ENCODE data around the gene CUL3.

Gene CUL3

DNA sequence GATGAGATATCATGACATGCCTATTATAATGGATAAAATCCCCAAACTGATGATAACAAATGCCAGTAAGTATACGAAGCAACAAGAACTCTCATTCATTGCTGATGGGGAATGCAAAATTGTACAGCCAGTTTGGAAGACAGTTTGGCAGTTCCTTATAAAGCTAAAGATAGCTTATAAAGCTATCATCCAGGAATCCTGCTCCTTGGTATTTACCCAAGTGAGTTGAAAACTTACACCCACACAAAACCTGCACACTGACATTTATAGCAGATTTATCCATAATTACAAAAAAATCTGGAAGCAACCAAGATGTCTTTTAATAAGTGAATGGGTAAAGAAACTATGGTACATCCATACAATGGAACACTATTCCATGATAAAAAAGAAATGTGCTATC, 123.8 kb downstream of the CUL3 start:
- H3K9ac ChIP-seq = no peak overlapping the region
- no peak overlapping the region for H3K27ac ChIP-seq
- TF ChIP-seq, protein P1, sequence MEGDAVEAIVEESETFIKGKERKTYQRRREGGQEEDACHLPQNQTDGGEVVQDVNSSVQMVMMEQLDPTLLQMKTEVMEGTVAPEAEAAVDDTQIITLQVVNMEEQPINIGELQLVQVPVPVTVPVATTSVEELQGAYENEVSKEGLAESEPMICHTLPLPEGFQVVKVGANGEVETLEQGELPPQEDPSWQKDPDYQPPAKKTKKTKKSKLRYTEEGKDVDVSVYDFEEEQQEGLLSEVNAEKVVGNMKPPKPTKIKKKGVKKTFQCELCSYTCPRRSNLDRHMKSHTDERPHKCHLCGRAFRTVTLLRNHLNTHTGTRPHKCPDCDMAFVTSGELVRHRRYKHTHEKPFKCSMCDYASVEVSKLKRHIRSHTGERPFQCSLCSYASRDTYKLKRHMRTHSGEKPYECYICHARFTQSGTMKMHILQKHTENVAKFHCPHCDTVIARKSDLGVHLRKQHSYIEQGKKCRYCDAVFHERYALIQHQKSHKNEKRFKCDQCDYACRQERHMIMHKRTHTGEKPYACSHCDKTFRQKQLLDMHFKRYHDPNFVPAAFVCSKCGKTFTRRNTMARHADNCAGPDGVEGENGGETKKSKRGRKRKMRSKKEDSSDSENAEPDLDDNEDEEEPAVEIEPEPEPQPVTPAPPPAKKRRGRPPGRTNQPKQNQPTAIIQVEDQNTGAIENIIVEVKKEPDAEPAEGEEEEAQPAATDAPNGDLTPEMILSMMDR (IDR thresholded peaks at IDR 0.05) = no peak

DNA sequence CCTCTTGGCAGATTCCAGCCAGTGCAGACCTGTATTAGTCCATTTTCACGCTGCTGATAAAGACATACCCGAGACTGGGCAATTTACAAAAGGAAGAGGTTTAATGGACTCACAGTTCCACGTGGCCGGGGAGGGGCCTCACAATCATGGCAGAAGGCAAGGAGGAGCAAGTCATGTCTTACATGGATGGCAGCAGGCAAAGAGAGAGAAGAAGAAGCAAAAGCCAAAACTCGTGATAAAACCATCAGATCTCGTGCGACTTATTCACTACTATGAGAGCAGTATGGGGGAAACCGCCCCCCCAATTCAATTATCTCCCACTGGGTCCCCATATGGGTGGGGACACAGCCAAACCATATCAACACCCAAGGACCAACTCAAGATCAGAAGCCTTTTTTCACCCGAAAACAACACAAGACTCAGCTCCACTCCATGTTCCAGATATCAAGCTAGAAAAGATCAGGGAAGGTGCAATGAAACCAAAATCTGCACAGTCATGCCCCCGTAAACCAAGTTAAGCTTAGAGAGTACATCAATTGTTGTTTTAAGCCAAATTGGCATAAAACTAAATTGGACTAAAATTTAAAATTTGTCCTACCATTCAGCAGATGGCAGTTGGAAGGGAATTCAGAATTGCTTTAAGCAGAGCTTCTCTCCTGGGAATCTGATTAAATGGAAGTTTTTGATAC, 127.6 kb downstream of the CUL3 start:
- no peaks in the 10 kb centered on the region for H3K4me1 ChIP-seq
- no peaks in the 10 kb centered on the region for H3K79me2 ChIP-seq
- H3K4me2 ChIP-seq (ENCODE audit: low read length) = no peak overlapping the region
- H3K4me3 ChIP-seq (ENCODE audit: low read depth, low read length) = no peak overlapping the region
- no peaks in the 10 kb centered on the region for H3K36me3 ChIP-seq (ENCODE audit: control insufficient read depth, insufficient read depth, low read length)
- H3K9ac ChIP-seq = no peak overlapping the region
- H3K9me3 ChIP-seq (ENCODE audit: control insufficient read depth, low read length) = no peaks in the 10 kb centered on the region
- no peak overlapping the region for H3K27ac ChIP-seq
- TF ChIP-seq, protein P1 (IDR thresholded peaks at IDR 0.05) = no peak
- H2AFZ ChIP-seq = no peak overlapping the region
- no peaks in the 10 kb centered on the region for H3K27me3 ChIP-seq (ENCODE audit: control insufficient read depth, insufficient read depth, low read length)

More for the DNA sequence above, 123.8 kb downstream of the CUL3 start:
- Histone ChIP-seq H3K4me1 (no peaks in the 10 kb centered on the region), H3K4me3 (ENCODE audit: low read depth, low read length) (no peak overlapping the region), H3K9me3 (ENCODE audit: control insufficient read depth, low read length) (no peaks in the 10 kb centered on the region), H3K4me2 (ENCODE audit: low read length) (no peak overlapping the region), H2AFZ (no peak overlapping the region), H3K27me3 (ENCODE audit: control insufficient read depth, insufficient read depth, low read length) (no peaks in the 10 kb centered on the region), H3K79me2 (no peaks in the 10 kb centered on the region), H3K36me3 (ENCODE audit: control insufficient read depth, insufficient read depth, low read length) (no peaks in the 10 kb centered on the region)

DNA sequence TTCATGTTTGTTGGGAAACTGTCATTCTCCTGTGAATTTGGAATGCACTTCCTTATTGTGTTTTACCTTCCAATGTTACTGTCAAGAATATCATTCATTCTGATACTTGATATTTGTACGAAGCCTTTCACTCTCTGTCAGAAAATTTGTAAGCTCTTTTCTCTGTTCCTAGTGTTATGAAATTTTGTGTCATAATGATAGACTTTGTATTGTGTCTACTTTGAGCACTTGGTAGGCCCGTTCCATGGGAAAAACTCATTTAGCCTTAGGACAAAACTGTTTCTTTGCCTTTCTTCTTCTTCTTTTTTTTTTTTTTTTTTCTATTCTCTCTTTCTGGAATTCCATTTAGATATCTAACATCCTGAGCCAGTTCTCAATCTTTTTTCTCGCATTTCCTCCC, 131.3 kb downstream of the CUL3 start:
- Histone ChIP-seq H3K36me3 (ENCODE audit: control insufficient read depth, insufficient read depth, low read length) (no peaks in the 10 kb centered on the region), H3K9ac (no peak overlapping the region), H3K4me3 (ENCODE audit: low read depth, low read length) (no peak overlapping the region), H2AFZ (no peak overlapping the region), H3K27ac (no peak overlapping the region), H3K9me3 (ENCODE audit: control insufficient read depth, low read length) (no peaks in the 10 kb centered on the region), H3K27me3 (ENCODE audit: control insufficient read depth, insufficient read depth, low read length) (no peaks in the 10 kb centered on the region), H3K4me1 (no peaks in the 10 kb centered on the region), H3K4me2 (ENCODE audit: low read length) (no peak overlapping the region), H3K79me2 (no peaks in the 10 kb centered on the region)
- TF ChIP-seq, protein P1 (IDR thresholded peaks at IDR 0.05) = no peak

DNA sequence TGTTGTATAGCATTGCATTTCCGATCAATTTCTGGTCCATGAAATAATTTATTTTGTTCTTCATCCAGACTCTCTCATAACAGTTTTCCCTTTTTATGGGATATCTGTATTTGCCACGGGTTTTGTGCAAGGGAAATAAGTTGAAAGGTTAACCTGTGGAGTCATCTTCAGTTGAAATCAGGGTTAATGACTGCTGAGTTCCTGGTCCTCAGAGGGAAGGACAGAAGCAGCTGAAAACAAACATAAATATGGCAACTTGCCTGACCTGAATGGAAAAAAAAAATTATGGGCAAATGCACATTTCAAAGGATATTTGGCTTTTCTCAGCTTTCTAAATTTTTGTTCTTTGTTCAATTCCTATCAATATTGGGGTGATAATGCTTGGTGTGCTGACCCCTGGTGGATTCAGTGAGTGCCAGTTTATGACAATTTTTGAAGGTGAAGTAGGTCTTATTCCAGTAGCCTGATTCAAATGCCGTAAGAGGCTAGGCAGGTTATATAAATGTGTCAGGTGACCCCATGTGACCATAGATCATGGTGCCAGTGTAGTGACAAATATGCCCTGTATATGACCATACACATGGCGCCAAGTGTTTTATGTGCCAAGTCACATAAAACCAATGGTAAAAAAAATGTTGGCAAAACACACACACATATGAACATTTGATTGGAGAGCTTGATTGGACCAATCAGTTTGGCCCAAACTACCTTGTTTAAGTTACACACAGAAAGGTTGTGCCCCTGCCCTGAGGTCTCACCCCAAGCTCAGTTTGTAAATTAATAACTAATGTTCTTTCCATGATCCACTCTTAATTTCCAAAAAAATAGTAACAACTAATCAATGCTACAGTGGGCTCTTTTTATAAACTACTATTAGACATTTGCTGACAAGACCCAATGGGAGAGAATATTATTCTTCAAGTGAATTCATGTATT, 135.7 kb downstream of the CUL3 start:
- H3K79me2 ChIP-seq = no peaks in the 10 kb centered on the region
- H3K27ac ChIP-seq = no peak overlapping the region
- no peak overlapping the region for H3K9ac ChIP-seq
- H3K27me3 ChIP-seq (ENCODE audit: control insufficient read depth, insufficient read depth, low read length) = no peaks in the 10 kb centered on the region
- TF ChIP-seq, protein P1 (IDR thresholded peaks at IDR 0.05) = peak; percentile 78
- no peak overlapping the region for H3K4me2 ChIP-seq (ENCODE audit: low read length)
- H3K4me3 ChIP-seq (ENCODE audit: low read depth, low read length) = no peak overlapping the region
- H3K4me1 ChIP-seq = no peaks in the 10 kb centered on the region
- no peak overlapping the region for H2AFZ ChIP-seq
- H3K36me3 ChIP-seq (ENCODE audit: control insufficient read depth, insufficient read depth, low read length) = no peaks in the 10 kb centered on the region
- no peaks in the 10 kb centered on the region for H3K9me3 ChIP-seq (ENCODE audit: control insufficient read depth, low read length)

Measured in parathyroid adenoma (tissue), 2 donors.